ENCODE data around the gene CCDC167.

DNA sequence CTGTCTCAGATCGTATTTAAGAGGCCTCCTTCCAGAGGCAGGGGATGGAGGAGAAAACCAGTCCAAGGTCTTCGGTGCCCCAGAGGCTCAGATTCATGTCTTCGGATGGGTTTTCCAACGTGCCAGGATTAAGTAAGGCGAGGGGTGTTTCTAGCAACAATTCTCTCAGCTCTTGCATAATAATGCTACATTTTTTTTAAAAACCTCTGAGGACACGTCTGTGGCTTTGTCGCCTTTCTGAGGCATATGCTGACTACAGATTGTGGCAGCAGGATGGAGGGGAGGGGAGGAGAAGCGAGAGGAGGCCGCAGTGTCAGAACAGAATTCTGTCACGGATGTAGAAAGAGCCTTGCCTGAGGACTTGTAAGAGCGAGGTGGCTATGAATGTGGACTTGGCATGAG is 17.7 kb upstream of the CCDC167 start:
- TF ChIP-seq, protein P1, sequence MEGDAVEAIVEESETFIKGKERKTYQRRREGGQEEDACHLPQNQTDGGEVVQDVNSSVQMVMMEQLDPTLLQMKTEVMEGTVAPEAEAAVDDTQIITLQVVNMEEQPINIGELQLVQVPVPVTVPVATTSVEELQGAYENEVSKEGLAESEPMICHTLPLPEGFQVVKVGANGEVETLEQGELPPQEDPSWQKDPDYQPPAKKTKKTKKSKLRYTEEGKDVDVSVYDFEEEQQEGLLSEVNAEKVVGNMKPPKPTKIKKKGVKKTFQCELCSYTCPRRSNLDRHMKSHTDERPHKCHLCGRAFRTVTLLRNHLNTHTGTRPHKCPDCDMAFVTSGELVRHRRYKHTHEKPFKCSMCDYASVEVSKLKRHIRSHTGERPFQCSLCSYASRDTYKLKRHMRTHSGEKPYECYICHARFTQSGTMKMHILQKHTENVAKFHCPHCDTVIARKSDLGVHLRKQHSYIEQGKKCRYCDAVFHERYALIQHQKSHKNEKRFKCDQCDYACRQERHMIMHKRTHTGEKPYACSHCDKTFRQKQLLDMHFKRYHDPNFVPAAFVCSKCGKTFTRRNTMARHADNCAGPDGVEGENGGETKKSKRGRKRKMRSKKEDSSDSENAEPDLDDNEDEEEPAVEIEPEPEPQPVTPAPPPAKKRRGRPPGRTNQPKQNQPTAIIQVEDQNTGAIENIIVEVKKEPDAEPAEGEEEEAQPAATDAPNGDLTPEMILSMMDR (conservative IDR thresholded peaks at IDR 0.05 in 1 of 2, IDR thresholded peaks at IDR 0.05 in 1 of 2; ENCODE audit: low read depth in 1 of 2, low read length in 2 of 2), result no peak
- TF ChIP-seq EZH2 (IDR thresholded peaks at IDR 0.05; ENCODE audit: low read length, missing control alignments), result no peak

Measured in fibroblast of lung (primary cell).